DOHH2 (cell line): Measurements from ENCODE around the gene BMP2.

Experiments
- H3F3A ChIP-seq: fragments of 200-600 bp; sonication (generic), shearing (Covaris generic); 2 replicates; pipeline ENCODE4 v1.6.0; 2016; ENCODE audit warnings: antibody characterized with exemption, mild to moderate bottlenecking; ENCODE audit not compliant: control insufficient read depth, insufficient read depth
- H3K27ac ChIP-seq: fragments of 200-600 bp; sonication (generic); 2 replicates; pipeline ENCODE4 v1.5.1; 2014; ENCODE audit warnings: low read depth, mild to moderate bottlenecking, low read length, moderate library complexity
- H3K27me3 ChIP-seq: fragments of 200-600 bp; sonication (generic); 2 replicates; pipeline ENCODE4 v1.6.1; 2014; ENCODE audit warnings: mild to moderate bottlenecking, low read length, mixed read lengths; ENCODE audit not compliant: control insufficient read depth
- H3K36me3 ChIP-seq: fragments of 200-600 bp; sonication (generic); 2 replicates; pipeline ENCODE4 v1.6.1; 2014; ENCODE audit warnings: mild to moderate bottlenecking, low read length, moderate library complexity, mixed read lengths; ENCODE audit not compliant: control insufficient read depth
- H3K4me1 ChIP-seq: fragments of 200-600 bp; sonication (generic); 2 replicates; pipeline ENCODE4 v1.6.1; 2014; ENCODE audit warnings: mild to moderate bottlenecking, low read length, mixed read lengths; ENCODE audit not compliant: control insufficient read depth
- H3K4me2 ChIP-seq: fragments of 200-600 bp; sonication (generic); 2 replicates; pipeline ENCODE4 v1.6.0; 2014; ENCODE audit warnings: mild to moderate bottlenecking, low read length, moderate library complexity
- H3K4me3 ChIP-seq: fragments of 200-600 bp; sonication (generic); 2 replicates; pipeline ENCODE4 v1.5.1; 2014; ENCODE audit warnings: mild to moderate bottlenecking, low read length, mixed read lengths
- H3K79me2 ChIP-seq: fragments of 200-600 bp; sonication (generic); 2 replicates; pipeline ENCODE4 v1.6.1; 2014; ENCODE audit warnings: mild to moderate bottlenecking, low read length, mixed read lengths; ENCODE audit not compliant: control insufficient read depth
- H3K9me2 ChIP-seq: fragments of 200-600 bp; sonication (generic); replicated peaks from 2 replicates; pipeline ENCODE4 v1.6.1; 2014; ENCODE audit warnings: mild to moderate bottlenecking, low read length, mixed read lengths; ENCODE audit not compliant: control insufficient read depth
- H3K9me3 ChIP-seq: fragments of 200-600 bp; sonication (generic); 2 replicates; pipeline ENCODE4 v1.6.1; 2014; ENCODE audit warnings: antibody characterized with exemption, low read length, mixed read lengths; ENCODE audit not compliant: control insufficient read depth, insufficient read depth
- H4K20me1 ChIP-seq: fragments of 200-600 bp; sonication (generic); 2 replicates; pipeline ENCODE4 v1.6.0; 2014; ENCODE audit warnings: low read depth, mild to moderate bottlenecking, antibody characterized with exemption, low read length, moderate library complexity; ENCODE audit not compliant: control insufficient read depth, insufficient read depth
- EZH2phosphoT487 ChIP-seq: fragments of 200-600 bp; sonication (generic); IDR thresholded peaks from 2 replicates; pipeline ENCODE4 v1.6.1; 2017; ENCODE audit warnings: borderline replicate concordance, mild to moderate bottlenecking, antibody characterized with exemption, low read length, moderate library complexity, mixed read lengths
- TF ChIP-seq, protein P1 (sequence below): fragments of 200-600 bp; sonication (generic); IDR thresholded peaks from one replicate; pipeline ENCODE4 v1.5.1; 2014; ENCODE audit warnings: antibody characterized with exemption, mild to moderate bottlenecking, low read depth, low read length; ENCODE audit not compliant: poor library complexity, severe bottlenecking

Gene BMP2

DNA sequence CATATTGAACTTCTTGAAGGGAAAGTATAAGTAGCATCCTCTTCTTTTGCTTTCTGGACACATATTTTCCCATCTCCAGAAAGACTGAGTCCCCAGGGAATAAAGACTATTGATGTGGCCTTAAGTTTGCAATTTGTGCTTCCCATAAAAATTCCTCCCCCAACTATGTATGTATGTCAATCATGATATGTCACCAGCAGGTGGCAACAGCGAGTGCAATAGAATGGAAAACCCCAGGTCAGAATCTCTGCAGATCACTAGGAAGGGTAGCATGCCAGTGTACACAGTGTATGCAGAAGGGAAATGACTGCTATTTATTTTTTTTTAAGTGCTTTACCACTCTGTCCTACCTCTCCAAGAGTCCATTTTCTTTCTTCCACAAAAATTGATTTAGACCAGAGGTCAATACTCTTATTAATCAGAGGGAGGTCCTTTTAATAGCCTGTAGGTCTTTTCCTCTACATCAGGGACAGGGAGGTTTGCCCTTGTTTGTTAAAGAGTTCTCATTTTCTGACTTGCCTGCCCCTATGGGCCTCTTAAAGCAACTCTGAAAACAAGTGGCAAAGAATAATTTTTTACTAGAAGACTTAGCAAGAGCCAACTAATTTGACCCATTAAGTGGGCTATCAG, 61.4 kb downstream of the BMP2 start:
- H3K4me3 ChIP-seq, result no peak overlapping the region
- H3K79me2 ChIP-seq, result no peaks in the 10 kb centered on the region
- H3K4me2 ChIP-seq, result no peak overlapping the region
- no peaks in the 10 kb centered on the region for H3K9me2 ChIP-seq
- TF ChIP-seq, protein P1, sequence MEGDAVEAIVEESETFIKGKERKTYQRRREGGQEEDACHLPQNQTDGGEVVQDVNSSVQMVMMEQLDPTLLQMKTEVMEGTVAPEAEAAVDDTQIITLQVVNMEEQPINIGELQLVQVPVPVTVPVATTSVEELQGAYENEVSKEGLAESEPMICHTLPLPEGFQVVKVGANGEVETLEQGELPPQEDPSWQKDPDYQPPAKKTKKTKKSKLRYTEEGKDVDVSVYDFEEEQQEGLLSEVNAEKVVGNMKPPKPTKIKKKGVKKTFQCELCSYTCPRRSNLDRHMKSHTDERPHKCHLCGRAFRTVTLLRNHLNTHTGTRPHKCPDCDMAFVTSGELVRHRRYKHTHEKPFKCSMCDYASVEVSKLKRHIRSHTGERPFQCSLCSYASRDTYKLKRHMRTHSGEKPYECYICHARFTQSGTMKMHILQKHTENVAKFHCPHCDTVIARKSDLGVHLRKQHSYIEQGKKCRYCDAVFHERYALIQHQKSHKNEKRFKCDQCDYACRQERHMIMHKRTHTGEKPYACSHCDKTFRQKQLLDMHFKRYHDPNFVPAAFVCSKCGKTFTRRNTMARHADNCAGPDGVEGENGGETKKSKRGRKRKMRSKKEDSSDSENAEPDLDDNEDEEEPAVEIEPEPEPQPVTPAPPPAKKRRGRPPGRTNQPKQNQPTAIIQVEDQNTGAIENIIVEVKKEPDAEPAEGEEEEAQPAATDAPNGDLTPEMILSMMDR, result peak; percentile 77
- no peak for TF ChIP-seq EZH2phosphoT487
- H3K27me3 ChIP-seq, result 0 out of 2 replicates have a peak, but pooled peaks cover 2% of the 10 kb centered on the region
- H3F3A ChIP-seq, result no peaks in the 10 kb centered on the region
- no peaks in the 10 kb centered on the region for H3K4me1 ChIP-seq
- H3K27ac ChIP-seq, result no peak overlapping the region
- no peaks in the 10 kb centered on the region for H4K20me1 ChIP-seq
- no peaks in the 10 kb centered on the region for H3K36me3 ChIP-seq
- H3K9me3 ChIP-seq, result no peaks in the 10 kb centered on the region

DNA sequence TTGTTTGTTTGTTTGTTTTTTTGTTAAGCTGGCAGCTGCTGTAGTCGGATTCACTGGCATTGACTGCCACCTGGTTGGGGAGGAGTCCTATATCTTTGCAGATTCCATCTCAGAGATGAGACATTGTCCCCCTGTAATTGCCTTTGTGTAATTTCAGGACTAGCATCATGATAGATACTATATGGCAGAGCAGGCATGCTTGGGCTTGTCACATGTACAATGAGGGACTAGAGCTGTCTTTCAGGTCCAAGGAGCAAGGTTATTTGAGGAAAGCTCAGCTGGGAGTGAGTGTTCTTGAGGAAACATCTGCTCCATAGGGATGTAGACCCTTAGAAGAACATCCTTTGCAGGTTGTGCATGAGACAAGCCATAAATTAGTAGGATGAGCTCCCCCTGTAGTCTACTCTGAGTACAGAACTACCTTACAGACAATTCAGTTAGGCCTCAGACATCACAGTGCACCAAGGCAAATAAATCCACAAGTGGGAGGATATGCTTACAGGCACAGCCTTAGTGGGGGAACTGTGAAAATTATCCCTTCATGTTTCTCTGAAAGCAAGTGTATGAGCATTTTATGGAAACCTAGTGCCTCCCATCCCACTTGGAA, 62.1 kb downstream of the BMP2 start:
- Histone ChIP-seq H3K27me3 (0 out of 2 replicates have a peak, but pooled peaks cover 2% of the 10 kb centered on the region), H4K20me1 (no peaks in the 10 kb centered on the region), H3K4me2 (no peak overlapping the region), H3K79me2 (no peaks in the 10 kb centered on the region), H3K27ac (no peak overlapping the region), H3K4me1 (no peaks in the 10 kb centered on the region), H3K36me3 (no peaks in the 10 kb centered on the region), H3K4me3 (no peak overlapping the region), H3F3A (no peaks in the 10 kb centered on the region), H3K9me3 (no peaks in the 10 kb centered on the region), H3K9me2 (no peaks in the 10 kb centered on the region)
- TF ChIP-seq EZH2phosphoT487, result no peak
- TF ChIP-seq, protein P1, result no peak
